Testis (tissue), 3 donors: Measurements from ENCODE around the gene NKAIN2. TPM values are rescaled to one million over a fixed set of nuclear protein-coding genes. Genes with fewer than 3 reads are reported as not detected.

Experiments
- DNase-seq: peaks from one replicate; pipeline ENCODE4 v3.0.0-alpha.2; 2019
- H3K27ac ChIP-seq, 2 donors: fragments of 200-600 bp; sonication (generic); one replicate each; pipeline ENCODE4 v1.5.1; 2019
- H3K27me3 ChIP-seq: fragments of 200-600 bp; sonication (generic); one replicate; pipeline ENCODE4 v1.5.1; 2019
- H3K36me3 ChIP-seq: fragments of 200-600 bp; sonication (generic); one replicate; pipeline ENCODE4 v1.5.1; 2017; ENCODE audit warnings: low read depth; ENCODE audit errors: missing control alignments
- H3K4me1 ChIP-seq: fragments of 200-600 bp; sonication (generic); one replicate; pipeline ENCODE4 v1.5.1; 2019
- H3K4me3 ChIP-seq, 2 donors: fragments of 200-600 bp; sonication (generic); one replicate each; pipeline ENCODE4 v1.5.1; 2017 to 2019
- H3K9me3 ChIP-seq: fragments of 200-600 bp; sonication (generic); one replicate; pipeline ENCODE4 v1.5.1; 2017
- CTCF ChIP-seq, 3 experiments: fragments of 450-650 bp in 2 of 3; fragments of 200-600 bp in 1 of 3; sonication (generic) in 1 of 3; IDR thresholded peaks; one replicate each; pipeline ENCODE4 v1.5.1; 2016 to 2019; ENCODE audit warnings: antibody characterized with exemption in 3 of 3, mild to moderate bottlenecking in 2 of 3, moderate library complexity in 1 of 3
- POLR2A ChIP-seq: fragments of 450-650 bp; IDR thresholded peaks from one replicate; pipeline ENCODE4 v1.6.1; 2017; ENCODE audit warnings: antibody characterized with exemption, mild to moderate bottlenecking, moderate library complexity
- WGBS, 2 donors: methylation state at CpG; one replicate each; pipeline ENCODE4 v1.1.5; 2018; 5-methylcytosine and 5-hydroxymethylcytosine counted together
- intact Hi-C: fragments of 100-400 bp; cut with DNase I; formaldehyde crosslinking; loops from one replicate; pipeline ENCODE4 v1.15.1; 2023; ENCODE audit warnings: low total_unique reads
- polyA plus RNA-seq: library from polyadenylated mRNA; stranded (reverse); fragments of 350-450 nt; fragmentation: Illumina TruSeq; extraction: RNeasy Lipid Tissue Mini Kit (QIAGEN cat#74804); gene quantifications from one replicate; pipeline ENCODE4 v1.2.3, GENCODE V29; 2014; ENCODE audit warnings: low read depth, low replicate concordance; ENCODE audit not compliant: insufficient read depth
- total RNA-seq, 2 donors: library from RNA; depleted of rRNA; stranded (reverse); fragments of >200 nt; gene quantifications; one replicate each; pipeline ENCODE4 v1.2.3, GENCODE V29; 2016

NKAIN2 gene
- total and polyA plus RNA-seq, 3 donors from 2014 or later: 0.56 to 1.1 (median 0.71) TPM

GRCh38 chr6:124775121-124775520, 971.5 kb downstream of the NKAIN2 start:
- Histone ChIP-seq H3K27me3 (no peaks in the 10 kb centered on the region), H3K4me1 (no peaks in the 10 kb centered on the region), H3K27ac (no peak overlapping the region), H3K36me3 (no peaks in the 10 kb centered on the region), H3K9me3 (no peaks in the 10 kb centered on the region), H3K4me3 (no peak overlapping the region)
- DNase-seq: no peak
- TF ChIP-seq CTCF (IDR thresholded peaks at IDR 0.05) (no peak), POLR2A (no peak)
- intact Hi-C loops: no loop called here
- 43 to 57% methylated on average over 3 of the region's 3 CpGs for WGBS, 2 donors

- Histone ChIP-seq H3K27ac (no peak overlapping the region), H3K36me3 (no peaks in the 10 kb centered on the region), H3K4me3 (no peak overlapping the region), H3K27me3 (no peaks in the 10 kb centered on the region), H3K4me1 (no peaks in the 10 kb centered on the region), H3K9me3 (no peaks in the 10 kb centered on the region)
- intact Hi-C loops: no loop called here
- no peak for TF ChIP-seq POLR2A
- TF ChIP-seq CTCF (IDR thresholded peaks at IDR 0.05): no peak
- no peak for DNase-seq
- 87% methylated on average over 2 of the region's 2 CpGs for WGBS, 2 donors
These were observed 974.2 kb downstream of the NKAIN2 start for GRCh38 chr6:124777863-124778262.

GRCh38 chr6:124780623-124781022, 977.0 kb downstream of the NKAIN2 start:
- no peak overlapping the region for H3K4me3 ChIP-seq
- H3K27ac ChIP-seq: no peak overlapping the region
- no peak for DNase-seq
- no peaks in the 10 kb centered on the region for H3K27me3 ChIP-seq
- H3K4me1 ChIP-seq: no peaks in the 10 kb centered on the region
- no peaks in the 10 kb centered on the region for H3K9me3 ChIP-seq
- WGBS, 2 donors: 82 to 83% methylated on average over 5 of the region's 5 CpGs
- TF ChIP-seq POLR2A (no peak), CTCF (IDR thresholded peaks at IDR 0.05) (no peak)
- intact Hi-C loops: no loop called here
- no peaks in the 10 kb centered on the region for H3K36me3 ChIP-seq

GRCh38 chr6:124783344-124783743, 979.7 kb downstream of the NKAIN2 start:
- Histone ChIP-seq H3K4me1 (no peaks in the 10 kb centered on the region), H3K9me3 (no peaks in the 10 kb centered on the region), H3K36me3 (no peaks in the 10 kb centered on the region), H3K4me3 (no peak overlapping the region), H3K27me3 (no peaks in the 10 kb centered on the region), H3K27ac (no peak overlapping the region)
- no peak for DNase-seq
- TF ChIP-seq CTCF (IDR thresholded peaks at IDR 0.05): no peak
- TF ChIP-seq POLR2A: no peak
- 89 to 95% methylated on average over 1 of the region's 1 CpG for WGBS, 2 donors
- intact Hi-C loops: no loop called here

- no peak for DNase-seq
- no peak overlapping the region for H3K4me3 ChIP-seq
- TF ChIP-seq POLR2A (no peak), CTCF (IDR thresholded peaks at IDR 0.05) (no peak)
- intact Hi-C loops: no loop called here
- no peaks in the 10 kb centered on the region for H3K9me3 ChIP-seq
- no peak overlapping the region for H3K27ac ChIP-seq
- no peaks in the 10 kb centered on the region for H3K36me3 ChIP-seq
- WGBS, 2 donors: 88 to 93% methylated on average over 2 of the region's 2 CpGs
- H3K4me1 ChIP-seq: no peaks in the 10 kb centered on the region
- no peaks in the 10 kb centered on the region for H3K27me3 ChIP-seq
These were observed 987.5 kb downstream of the NKAIN2 start for GRCh38 chr6:124791156-124791555.
